Bronchial epithelial cell (primary cell): ENCODE results near the gene DYNC2H1. TPM values are rescaled to one million over a fixed set of nuclear protein-coding genes. Genes with fewer than 3 reads are reported as not detected.
"Not testable (repeated sequence)": the region's sequence is repeated elsewhere in the genome, so short reads cannot be mapped to it uniquely, and the experiment has no call there.

Experiments used
- DNase-seq: peaks from one replicate; pipeline ENCODE4 v3.0.0-alpha.2; 2010; ENCODE audit warnings: low read depth
- FAIRE-seq: peaks from 2 replicates; lab custom pipeline; 2011; peaks lifted over from hg19 to GRCh38; lab: Jason Lieb, UNC
- H3K27me3 ChIP-seq: 2 replicates; pipeline ENCODE4 v1.5.1; 2011; ENCODE audit warnings: low read length; ENCODE audit not compliant: control insufficient read depth, insufficient read depth
- H3K36me3 ChIP-seq: 2 replicates; pipeline ENCODE4 v1.5.1; 2011; ENCODE audit warnings: low read length; ENCODE audit not compliant: control insufficient read depth, insufficient read depth
- H3K4me3 ChIP-seq: 2 replicates; pipeline ENCODE4 v1.5.1; 2011; ENCODE audit warnings: mild to moderate bottlenecking, low read depth, low read length, control low read depth
- total RNA-seq: library from RNA; depleted of rRNA; stranded (reverse); fragments of >200 nt; gene quantifications from 2 replicates; pipeline ENCODE4 v1.2.1, GENCODE V29; 2014
- TF ChIP-seq, protein P1 (sequence below): IDR thresholded peaks from 2 replicates; pipeline ENCODE4 v1.5.1; 2011; ENCODE audit warnings: mild to moderate bottlenecking, moderate library complexity, low read length, control low read depth, inconsistent platforms; ENCODE audit not compliant: insufficient read depth, severe bottlenecking

DYNC2H1 gene
- total RNA-seq, 1 donor from 2014 or later = 11.6 TPM

GRCh38 chr11:103370076-103370475, 260.9 kb downstream of the DYNC2H1 start:
- FAIRE-seq = peak; percentile 73
- Histone ChIP-seq H3K4me3 (no peak overlapping the region), H3K36me3 (no peaks in the 10 kb centered on the region), H3K27me3 (no peaks in the 10 kb centered on the region)
- TF ChIP-seq, protein P1, sequence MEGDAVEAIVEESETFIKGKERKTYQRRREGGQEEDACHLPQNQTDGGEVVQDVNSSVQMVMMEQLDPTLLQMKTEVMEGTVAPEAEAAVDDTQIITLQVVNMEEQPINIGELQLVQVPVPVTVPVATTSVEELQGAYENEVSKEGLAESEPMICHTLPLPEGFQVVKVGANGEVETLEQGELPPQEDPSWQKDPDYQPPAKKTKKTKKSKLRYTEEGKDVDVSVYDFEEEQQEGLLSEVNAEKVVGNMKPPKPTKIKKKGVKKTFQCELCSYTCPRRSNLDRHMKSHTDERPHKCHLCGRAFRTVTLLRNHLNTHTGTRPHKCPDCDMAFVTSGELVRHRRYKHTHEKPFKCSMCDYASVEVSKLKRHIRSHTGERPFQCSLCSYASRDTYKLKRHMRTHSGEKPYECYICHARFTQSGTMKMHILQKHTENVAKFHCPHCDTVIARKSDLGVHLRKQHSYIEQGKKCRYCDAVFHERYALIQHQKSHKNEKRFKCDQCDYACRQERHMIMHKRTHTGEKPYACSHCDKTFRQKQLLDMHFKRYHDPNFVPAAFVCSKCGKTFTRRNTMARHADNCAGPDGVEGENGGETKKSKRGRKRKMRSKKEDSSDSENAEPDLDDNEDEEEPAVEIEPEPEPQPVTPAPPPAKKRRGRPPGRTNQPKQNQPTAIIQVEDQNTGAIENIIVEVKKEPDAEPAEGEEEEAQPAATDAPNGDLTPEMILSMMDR = no peak
- DNase-seq = no peak

GRCh38 chr11:103372906-103373305, 263.7 kb downstream of the DYNC2H1 start:
- TF ChIP-seq, protein P1 = no peak
- FAIRE-seq = no peak
- H3K36me3 ChIP-seq = no peaks in the 10 kb centered on the region
- no peak for DNase-seq
- no peak overlapping the region for H3K4me3 ChIP-seq
- no peaks in the 10 kb centered on the region for H3K27me3 ChIP-seq

- DNase-seq, H3K4me3 ChIP-seq, FAIRE-seq, H3K36me3 ChIP-seq, H3K27me3 ChIP-seq: not testable (repeated sequence)
Observed at GRCh38 chr11:103374227-103374626, 265.0 kb downstream of the DYNC2H1 start.

DNA sequence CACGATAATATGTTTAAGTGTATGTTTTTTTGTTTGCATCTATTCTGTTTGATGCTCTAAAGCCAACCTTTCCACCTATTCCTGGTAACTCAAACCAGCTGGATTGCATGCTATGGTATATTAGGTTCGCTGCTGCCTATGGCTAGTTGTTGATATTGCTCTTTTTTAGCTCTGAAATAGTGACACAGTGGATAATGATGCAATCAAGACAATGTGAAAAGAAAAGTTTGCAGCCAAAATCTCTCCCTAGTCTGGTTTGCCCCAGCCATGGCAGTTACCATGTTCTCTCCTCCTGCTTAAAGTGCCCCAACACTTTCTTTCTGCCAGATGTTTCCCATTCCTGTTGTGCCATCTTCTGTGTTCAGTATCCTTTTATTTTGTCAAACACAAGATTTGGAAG, 269.7 kb downstream of the DYNC2H1 start:
- no peaks in the 10 kb centered on the region for H3K36me3 ChIP-seq
- DNase-seq = no peak
- H3K27me3 ChIP-seq = no peaks in the 10 kb centered on the region
- no peak for FAIRE-seq
- TF ChIP-seq, protein P1 = no peak
- H3K4me3 ChIP-seq = no peak overlapping the region

DNA sequence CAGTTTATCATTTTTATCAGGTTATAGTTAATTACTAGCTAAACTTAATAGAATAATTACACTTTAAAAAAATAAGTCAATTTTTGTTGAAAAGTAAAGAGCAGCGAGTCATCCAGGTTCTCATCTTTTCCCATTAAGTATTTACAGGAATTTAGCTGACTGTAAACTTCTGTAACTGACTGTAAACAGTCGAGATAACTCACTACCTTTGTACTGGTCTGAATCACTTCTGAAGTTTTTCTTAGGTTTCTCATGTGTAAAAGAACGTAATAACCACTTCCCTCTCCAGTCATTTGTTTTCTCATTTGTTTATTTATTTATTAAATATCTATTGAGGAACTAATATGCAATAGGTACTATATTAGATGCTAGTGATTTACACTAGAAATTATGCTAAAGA, 270.8 kb downstream of the DYNC2H1 start:
- no peaks in the 10 kb centered on the region for H3K27me3 ChIP-seq
- no peaks in the 10 kb centered on the region for H3K36me3 ChIP-seq
- FAIRE-seq (no peak), DNase-seq (peak; percentile 57)
- no peak overlapping the region for H3K4me3 ChIP-seq
- TF ChIP-seq, protein P1 = no peak

- Histone ChIP-seq H3K4me3 (no peak overlapping the region), H3K36me3 (no peaks in the 10 kb centered on the region), H3K27me3 (no peaks in the 10 kb centered on the region)
- FAIRE-seq (no peak), DNase-seq (no peak)
- TF ChIP-seq, protein P1 = no peak
Observed at GRCh38 chr11:103384652-103385051, 275.4 kb downstream of the DYNC2H1 start.
